Fibroblast of skin of left biceps (primary cell): ENCODE data around the gene ZFP28.

Source experiments
- DNase-seq, 2 experiments: peaks; one replicate each; pipeline ENCODE4 v3.0.0-alpha.2; 2013; ENCODE audit warnings: low read depth in 2 of 2

Gene ZFP28

DNA sequence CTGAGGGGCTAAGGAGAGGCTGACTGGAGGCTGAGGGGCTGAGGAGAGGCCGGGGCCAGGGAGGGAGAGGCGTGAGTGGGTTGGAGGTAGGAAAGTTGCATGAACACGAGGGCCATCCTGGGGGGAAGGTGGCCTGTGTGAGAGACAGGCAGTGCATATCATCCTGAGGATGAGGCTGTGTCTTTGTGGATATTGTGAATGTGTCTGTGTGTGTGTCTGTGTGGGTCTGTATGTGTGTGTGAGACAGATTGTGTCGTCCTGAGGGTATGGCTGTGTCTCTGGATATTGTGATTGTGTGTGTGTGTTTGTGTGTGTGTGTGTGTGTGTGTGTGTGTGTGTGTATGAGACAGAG is 56.8 kb downstream of the ZFP28 start:
- DNase-seq, result no peak

DNA sequence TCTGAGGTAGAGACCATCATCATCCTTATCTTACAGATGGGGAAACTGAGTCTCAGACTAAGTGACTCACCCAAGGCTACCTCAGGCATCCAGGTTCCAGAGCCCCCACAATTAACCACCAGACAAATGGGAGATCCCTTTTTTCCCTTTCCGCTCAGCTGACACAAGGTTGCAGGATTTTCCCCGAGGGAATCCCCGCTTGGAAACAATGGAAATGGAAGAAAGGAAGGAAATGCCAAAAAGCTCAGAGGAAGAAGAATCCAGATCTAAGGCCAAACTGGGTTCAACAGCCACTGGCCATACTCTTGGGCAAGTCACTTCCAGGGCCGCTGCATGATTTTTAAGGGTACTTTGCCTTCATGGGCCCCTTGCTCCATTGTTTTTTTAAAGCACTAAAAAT is 57.9 kb downstream of the ZFP28 start:
- DNase-seq, result no peak

DNA sequence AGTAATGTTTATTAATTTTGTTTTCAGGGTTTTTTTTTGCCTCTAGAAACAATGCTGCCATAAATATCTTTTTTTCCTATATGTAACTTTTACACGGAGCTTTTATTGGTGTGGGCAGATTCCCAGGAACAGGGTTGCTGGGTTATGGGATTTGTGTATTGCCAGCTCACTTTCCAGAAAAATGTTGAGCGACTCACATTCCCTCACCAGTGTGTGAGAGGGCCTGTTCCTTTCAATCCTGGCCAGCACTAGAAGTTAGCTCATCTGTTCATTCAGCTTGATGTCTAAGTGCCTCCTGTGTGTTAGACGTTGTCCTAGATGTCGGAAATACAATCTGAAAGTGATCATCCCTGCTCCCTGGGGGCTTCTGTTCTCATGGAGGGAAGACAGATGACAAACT is 58.9 kb downstream of the ZFP28 start:
- no peak for DNase-seq

DNA sequence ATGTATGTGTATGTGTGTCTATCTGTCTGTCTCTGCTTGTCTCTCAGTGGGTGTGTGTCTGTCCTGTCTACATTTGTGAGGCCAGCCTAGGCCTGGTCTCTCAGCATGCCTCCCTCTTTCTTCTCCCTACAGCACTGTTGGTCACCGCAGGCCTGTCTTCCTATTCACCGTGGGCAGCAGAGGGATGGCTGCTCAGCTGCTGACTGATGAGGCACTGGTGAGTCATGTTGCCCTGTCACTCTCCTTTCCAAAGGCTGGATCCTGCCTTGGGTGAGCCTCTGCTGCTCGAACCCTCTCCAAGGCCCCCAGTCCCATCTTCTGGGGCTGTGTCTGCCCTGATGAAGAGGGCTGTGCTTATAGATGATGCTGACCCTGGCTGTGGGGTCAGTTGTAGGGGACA is 62.6 kb downstream of the ZFP28 start:
- DNase-seq, result no peak

- DNase-seq, result no peak
Measured at GRCh38 chr19:56603829-56604228, 65.1 kb downstream of the ZFP28 start.
